ENCODE data around the gene ABTB1.

The ABTB1 gene

GRCh38 chr3:127628788-127629466, 43.8 kb upstream of the ABTB1 start, which contains the start of gene PODXL2:
PODXL2 (plus strand) TSS chr3:127629185; CDS start chr3:127629220, 35 bp downstream.
- H3K9me3 ChIP-seq (ENCODE audit: control insufficient read depth, low read length), result no peaks in the 10 kb centered on the region
- no peak within 1 kb of the TSS for H4K8ac ChIP-seq (ENCODE audit: low read length)
- H2BK120ac ChIP-seq (ENCODE audit: low read depth, low read length), result no peak within 1 kb of the TSS
- peak within 1 kb of the TSS; percentile 51 to 75 for H3K4me3 ChIP-seq (ENCODE audit: insufficient read depth in 1 of 2, low read depth in 1 of 2, low read length in 2 of 2)
- peak within 1 kb of the TSS in 1 of 2 experiments; percentile 91 for H3K23ac ChIP-seq (ENCODE audit: low read length in 2 of 2)
- peaks cover 13% of the 10 kb centered on the region for H3K4me1 ChIP-seq (ENCODE audit: control insufficient read depth, insufficient read depth, low read depth, low read length)
- DNase-seq, result peak; percentile 68
- peak within 1 kb of the TSS; percentile 66 for H3K4me2 ChIP-seq (ENCODE audit: low read length, poor library complexity, severe bottlenecking)
- WGBS, result 8% methylated on average over 59 of the region's 105 CpGs
- peaks cover 31 to 55% of the 10 kb centered on the region in 2 experiments for H3K27me3 ChIP-seq (ENCODE audit: control insufficient read depth in 1 of 2, insufficient read depth in 1 of 2, low read length in 2 of 2)
- no peak within 1 kb of the TSS for H2AK5ac ChIP-seq (ENCODE audit: low read length, severe bottlenecking)
- H2BK15ac ChIP-seq (ENCODE audit: low read depth, poor library complexity, severe bottlenecking), result no peak within 1 kb of the TSS
- H3K36me3 ChIP-seq (ENCODE audit: control insufficient read depth in 1 of 2, insufficient read depth in 2 of 2, low read depth in 1 of 2, low read length in 2 of 2), result no peaks in the 10 kb centered on the region
- no peak within 1 kb of the TSS for H3K27ac ChIP-seq (ENCODE audit: low read length, poor library complexity, severe bottlenecking)
- no peaks in the 10 kb centered on the region for H3K79me1 ChIP-seq (replicated peaks; ENCODE audit: low read length, poor library complexity, severe bottlenecking)
- no peak within 1 kb of the TSS for H3K18ac ChIP-seq (ENCODE audit: low read depth in 1 of 2, low read length in 2 of 2)
- H3K4ac ChIP-seq (ENCODE audit: low read depth in 1 of 2, low read length in 2 of 2), result no peak within 1 kb of the TSS
- peak within 1 kb of the TSS; percentile 34 for H4K91ac ChIP-seq (ENCODE audit: low read length)
- peak within 1 kb of the TSS in 1 of 2 experiments; percentile 35 for H3K14ac ChIP-seq (ENCODE audit: low read length in 2 of 2)
- no peak within 1 kb of the TSS for H2BK12ac ChIP-seq (ENCODE audit: low read length in 2 of 2)
- no peak within 1 kb of the TSS for H2AFZ ChIP-seq (ENCODE audit: low read depth, low read length)
- H3K9ac ChIP-seq (ENCODE audit: low read length), result peak within 1 kb of the TSS; percentile 15
- H2BK5ac ChIP-seq (ENCODE audit: low read depth, low read length, poor library complexity, severe bottlenecking), result no peak within 1 kb of the TSS

- no peak overlapping the region for H2AK5ac ChIP-seq (ENCODE audit: low read length, severe bottlenecking)
- H4K8ac ChIP-seq (ENCODE audit: low read length), result no peak overlapping the region
- H3K9ac ChIP-seq (ENCODE audit: low read length), result peak overlapping the region; percentile 15
- peak overlapping the region; percentile 66 for H3K4me2 ChIP-seq (ENCODE audit: low read length, poor library complexity, severe bottlenecking)
- peaks cover 13% of the 10 kb centered on the region for H3K4me1 ChIP-seq (ENCODE audit: control insufficient read depth, insufficient read depth, low read depth, low read length)
- H3K27me3 ChIP-seq (ENCODE audit: control insufficient read depth in 1 of 2, insufficient read depth in 1 of 2, low read length in 2 of 2), result peaks cover 31 to 56% of the 10 kb centered on the region in 2 experiments
- no peak overlapping the region for H3K4ac ChIP-seq (ENCODE audit: low read depth in 1 of 2, low read length in 2 of 2)
- no peak overlapping the region for H2AFZ ChIP-seq (ENCODE audit: low read depth, low read length)
- H3K79me1 ChIP-seq (replicated peaks; ENCODE audit: low read length, poor library complexity, severe bottlenecking), result no peaks in the 10 kb centered on the region
- H4K91ac ChIP-seq (ENCODE audit: low read length), result peak overlapping the region; percentile 34
- H3K23ac ChIP-seq (ENCODE audit: low read length in 2 of 2), result peak overlapping the region in 1 of 2 experiments; percentile 91
- H3K4me3 ChIP-seq (ENCODE audit: insufficient read depth in 1 of 2, low read depth in 1 of 2, low read length in 2 of 2), result peak overlapping the region; percentile 51 to 75
- H2BK120ac ChIP-seq (ENCODE audit: low read depth, low read length), result no peak overlapping the region
- WGBS, result 58% methylated on average over 61 of the region's 65 CpGs
- H3K9me3 ChIP-seq (ENCODE audit: control insufficient read depth, low read length), result no peaks in the 10 kb centered on the region
- no peak for DNase-seq
- no peak overlapping the region for H2BK12ac ChIP-seq (ENCODE audit: low read length in 2 of 2)
- H2BK15ac ChIP-seq (ENCODE audit: low read depth, poor library complexity, severe bottlenecking), result no peak overlapping the region
- no peak overlapping the region for H3K18ac ChIP-seq (ENCODE audit: low read depth in 1 of 2, low read length in 2 of 2)
- H3K36me3 ChIP-seq (ENCODE audit: control insufficient read depth in 1 of 2, insufficient read depth in 2 of 2, low read depth in 1 of 2, low read length in 2 of 2), result no peaks in the 10 kb centered on the region
- no peak overlapping the region for H2BK5ac ChIP-seq (ENCODE audit: low read depth, low read length, poor library complexity, severe bottlenecking)
- H3K27ac ChIP-seq (ENCODE audit: low read length, poor library complexity, severe bottlenecking), result no peak overlapping the region
- peak overlapping the region in 1 of 2 experiments; percentile 35 for H3K14ac ChIP-seq (ENCODE audit: low read length in 2 of 2)
Measured at GRCh38 chr3:127629467-127630403, 43.0 kb upstream of the ABTB1 start.

DNA sequence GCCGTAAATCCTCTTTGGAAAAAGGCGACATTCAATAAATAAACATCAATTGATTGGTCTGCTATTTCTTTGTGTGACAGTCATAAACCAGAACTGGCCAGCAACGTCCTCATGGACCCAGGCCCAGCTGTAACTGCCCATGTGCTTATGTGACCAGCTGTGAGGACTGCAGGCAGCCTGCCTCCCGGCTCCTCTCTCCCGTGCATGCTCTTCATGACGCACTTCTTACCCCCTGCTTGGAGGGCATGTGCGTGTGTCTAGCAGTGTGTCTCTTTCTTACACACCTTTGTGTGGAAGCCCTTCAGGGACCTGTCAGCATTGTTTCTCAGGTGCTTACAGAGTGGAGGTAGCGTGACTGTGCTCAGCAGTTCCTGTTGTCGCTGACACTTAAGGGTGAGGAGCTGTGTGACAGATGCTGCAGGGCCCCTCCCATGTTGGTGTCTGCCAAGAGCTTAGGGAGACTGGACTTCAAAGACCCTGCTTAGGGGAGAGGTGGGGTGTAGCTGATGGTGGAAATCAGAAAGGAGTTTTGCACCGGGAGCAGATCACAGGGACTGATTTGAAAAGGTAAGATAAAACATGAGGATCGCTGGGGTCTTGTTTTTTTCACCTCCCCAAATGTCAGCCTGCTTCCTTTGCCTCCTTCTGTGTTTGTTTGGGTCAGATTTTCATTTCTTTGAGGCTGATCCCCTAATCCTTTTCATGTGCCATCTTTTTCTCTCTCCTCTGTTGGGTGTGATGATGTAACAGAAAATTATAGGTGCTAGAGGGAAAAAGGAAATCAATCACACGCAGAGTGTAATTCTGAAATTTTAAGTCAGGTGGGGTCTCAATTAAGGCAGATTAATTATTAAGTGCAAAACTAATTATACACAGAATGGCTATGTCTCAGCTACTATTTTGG, 41.7 kb upstream of the ABTB1 start:
- H2BK12ac ChIP-seq (ENCODE audit: low read length in 2 of 2), result no peak overlapping the region
- H3K23ac ChIP-seq (ENCODE audit: low read length in 2 of 2), result no peak overlapping the region
- no peak overlapping the region for H2BK5ac ChIP-seq (ENCODE audit: low read depth, low read length, poor library complexity, severe bottlenecking)
- H4K8ac ChIP-seq (ENCODE audit: low read length), result no peak overlapping the region
- no peak overlapping the region for H2BK15ac ChIP-seq (ENCODE audit: low read depth, poor library complexity, severe bottlenecking)
- H3K14ac ChIP-seq (ENCODE audit: low read length in 2 of 2), result no peak overlapping the region
- H4K91ac ChIP-seq (ENCODE audit: low read length), result no peak overlapping the region
- no peak overlapping the region for H3K18ac ChIP-seq (ENCODE audit: low read depth in 1 of 2, low read length in 2 of 2)
- H3K4me1 ChIP-seq (ENCODE audit: control insufficient read depth, insufficient read depth, low read depth, low read length), result peaks cover 13% of the 10 kb centered on the region
- no peak overlapping the region for H3K4me2 ChIP-seq (ENCODE audit: low read length, poor library complexity, severe bottlenecking)
- no peaks in the 10 kb centered on the region for H3K9me3 ChIP-seq (ENCODE audit: control insufficient read depth, low read length)
- no peak overlapping the region for H3K4me3 ChIP-seq (ENCODE audit: insufficient read depth in 1 of 2, low read depth in 1 of 2, low read length in 2 of 2)
- 89% methylated on average over 10 of the region's 12 CpGs for WGBS
- no peak overlapping the region for H3K27ac ChIP-seq (ENCODE audit: low read length, poor library complexity, severe bottlenecking)
- peaks cover 31 to 69% of the 10 kb centered on the region in 2 experiments for H3K27me3 ChIP-seq (ENCODE audit: control insufficient read depth in 1 of 2, insufficient read depth in 1 of 2, low read length in 2 of 2)
- no peaks in the 10 kb centered on the region for H3K79me1 ChIP-seq (replicated peaks; ENCODE audit: low read length, poor library complexity, severe bottlenecking)
- H2AFZ ChIP-seq (ENCODE audit: low read depth, low read length), result no peak overlapping the region
- H3K4ac ChIP-seq (ENCODE audit: low read depth in 1 of 2, low read length in 2 of 2), result no peak overlapping the region
- H3K36me3 ChIP-seq (ENCODE audit: control insufficient read depth in 1 of 2, insufficient read depth in 2 of 2, low read depth in 1 of 2, low read length in 2 of 2), result no peaks in the 10 kb centered on the region
- DNase-seq, result no peak
- no peak overlapping the region for H2AK5ac ChIP-seq (ENCODE audit: low read length, severe bottlenecking)
- H2BK120ac ChIP-seq (ENCODE audit: low read depth, low read length), result no peak overlapping the region
- no peak overlapping the region for H3K9ac ChIP-seq (ENCODE audit: low read length)
